Stomach (tissue), 4 donors: ENCODE measurements around the gene CEP152.

Experiments used
- CTCF ChIP-seq, 7 experiments: fragments of 450-650 bp in 4 of 7; fragments of 200-600 bp in 3 of 7; sonication (generic) in 3 of 7; IDR thresholded peaks; one replicate each; pipeline ENCODE4 v1.5.1; 2016 to 2019; ENCODE audit warnings: antibody characterized with exemption in 7 of 7, control low read depth in 2 of 7, mild to moderate bottlenecking in 1 of 7
- POLR2A ChIP-seq, 4 donors: fragments of 450-650 bp; IDR thresholded peaks; one replicate each; pipeline ENCODE4 v1.6.1; 2016; ENCODE audit warnings: antibody characterized with exemption in 4 of 4, control low read depth in 2 of 4, mild to moderate bottlenecking in 1 of 4, moderate library complexity in 1 of 4
- POLR2AphosphoS5 ChIP-seq, 3 donors: sonication (generic); formaldehyde crosslinking; IDR thresholded peaks; one replicate each; pipeline ENCODE4 v1.6.1; 2016; ENCODE audit warnings: antibody characterized with exemption in 3 of 3

GRCh38 chr15:48823706-48824105, 12.8 kb upstream of the CEP152 start:
- TF ChIP-seq CTCF (IDR thresholded peaks at IDR 0.05) (no peak), POLR2A (IDR thresholded peaks at IDR 0.05) (no peak), POLR2AphosphoS5 (IDR thresholded peaks at IDR 0.05) (no peak)
